ENCODE measurements around the gene TSPAN16. TPM values are rescaled to one million over a fixed set of nuclear protein-coding genes. Genes with fewer than 3 reads are reported as not detected.

TSPAN16 gene
- total RNA-seq, 2 donors from 2014 or later: 4.2 TPM; not detected in 1

GRCh38 chr19:11284515-11284914 is 11.4 kb upstream of the TSPAN16 start:
- Histone ChIP-seq H3K4me3 (no peak overlapping the region), H3K4me1 (replicated peaks) (no peaks in the 10 kb centered on the region), H3K36me3 (no peaks in the 10 kb centered on the region), H3K9me3 (no peaks in the 10 kb centered on the region), H3K27ac (no peak overlapping the region), H3K27me3 (replicated peaks; ENCODE audit: insufficient read depth) (no peaks in the 10 kb centered on the region)
- DNase-seq (ENCODE audit: low spot score): no peak
- TF ChIP-seq, protein P1, sequence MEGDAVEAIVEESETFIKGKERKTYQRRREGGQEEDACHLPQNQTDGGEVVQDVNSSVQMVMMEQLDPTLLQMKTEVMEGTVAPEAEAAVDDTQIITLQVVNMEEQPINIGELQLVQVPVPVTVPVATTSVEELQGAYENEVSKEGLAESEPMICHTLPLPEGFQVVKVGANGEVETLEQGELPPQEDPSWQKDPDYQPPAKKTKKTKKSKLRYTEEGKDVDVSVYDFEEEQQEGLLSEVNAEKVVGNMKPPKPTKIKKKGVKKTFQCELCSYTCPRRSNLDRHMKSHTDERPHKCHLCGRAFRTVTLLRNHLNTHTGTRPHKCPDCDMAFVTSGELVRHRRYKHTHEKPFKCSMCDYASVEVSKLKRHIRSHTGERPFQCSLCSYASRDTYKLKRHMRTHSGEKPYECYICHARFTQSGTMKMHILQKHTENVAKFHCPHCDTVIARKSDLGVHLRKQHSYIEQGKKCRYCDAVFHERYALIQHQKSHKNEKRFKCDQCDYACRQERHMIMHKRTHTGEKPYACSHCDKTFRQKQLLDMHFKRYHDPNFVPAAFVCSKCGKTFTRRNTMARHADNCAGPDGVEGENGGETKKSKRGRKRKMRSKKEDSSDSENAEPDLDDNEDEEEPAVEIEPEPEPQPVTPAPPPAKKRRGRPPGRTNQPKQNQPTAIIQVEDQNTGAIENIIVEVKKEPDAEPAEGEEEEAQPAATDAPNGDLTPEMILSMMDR (IDR thresholded peaks at IDR 0.05): no peak
- TF ChIP-seq POLR2AphosphoS5 (IDR thresholded peaks at IDR 0.05) (no peak), POLR2A (IDR thresholded peaks at IDR 0.05) (no peak)
- 50% methylated on average over 6 of the region's 6 CpGs for WGBS
- intact Hi-C loops (cut with DNase I): no loop called here

- Histone ChIP-seq H3K4me3 (no peak overlapping the region), H3K9me3 (no peaks in the 10 kb centered on the region), H3K4me1 (replicated peaks) (no peaks in the 10 kb centered on the region), H3K27me3 (replicated peaks; ENCODE audit: insufficient read depth) (no peaks in the 10 kb centered on the region), H3K36me3 (no peaks in the 10 kb centered on the region), H3K27ac (no peak overlapping the region)
- intact Hi-C loops (cut with DNase I): no loop called here
- TF ChIP-seq POLR2A (IDR thresholded peaks at IDR 0.05) (no peak), POLR2AphosphoS5 (IDR thresholded peaks at IDR 0.05) (no peak)
- TF ChIP-seq, protein P1 (IDR thresholded peaks at IDR 0.05): no peak
- WGBS: 61% methylated on average over 6 of the region's 6 CpGs
- DNase-seq (ENCODE audit: low spot score): no peak
Observed at GRCh38 chr19:11286312-11286974, 9.5 kb upstream of the TSPAN16 start.

- Histone ChIP-seq H3K4me3 (no peak overlapping the region), H3K27me3 (replicated peaks; ENCODE audit: insufficient read depth) (no peaks in the 10 kb centered on the region), H3K4me1 (replicated peaks) (no peaks in the 10 kb centered on the region), H3K36me3 (no peaks in the 10 kb centered on the region), H3K9me3 (no peaks in the 10 kb centered on the region), H3K27ac (no peak overlapping the region)
- intact Hi-C loops (cut with DNase I): no loop called here
- DNase-seq (ENCODE audit: low spot score): no peak
- WGBS: 78% methylated on average over 7 of the region's 7 CpGs
- TF ChIP-seq, protein P1 (IDR thresholded peaks at IDR 0.05): peak in 2 of 4 experiments; percentile 24 to 31
- TF ChIP-seq POLR2AphosphoS5 (IDR thresholded peaks at IDR 0.05): no peak
Observed at GRCh38 chr19:11288349-11288748, 7.6 kb upstream of the TSPAN16 start.

DNA sequence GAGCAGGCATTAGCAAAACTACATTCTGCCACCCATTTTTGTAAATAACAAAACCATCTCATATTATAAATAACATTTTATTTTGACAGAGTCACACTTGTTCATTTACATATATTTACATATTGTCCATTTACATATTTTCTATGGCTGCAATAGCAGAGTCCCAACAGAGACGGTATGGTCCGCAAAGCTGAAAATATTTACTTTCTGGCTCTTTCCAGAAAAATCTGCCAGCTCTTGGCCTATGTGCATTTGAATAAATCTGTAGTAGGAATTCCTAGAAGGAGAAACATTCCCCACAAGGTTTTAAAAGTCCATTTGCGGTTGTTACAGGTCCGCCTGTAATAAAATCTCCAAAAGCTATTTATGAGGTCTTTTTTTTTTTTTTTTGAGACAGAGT is 5.7 kb upstream of the TSPAN16 start:
- Histone ChIP-seq H3K4me1 (replicated peaks) (no peaks in the 10 kb centered on the region), H3K27me3 (replicated peaks; ENCODE audit: insufficient read depth) (no peaks in the 10 kb centered on the region), H3K27ac (no peak overlapping the region), H3K36me3 (no peaks in the 10 kb centered on the region), H3K4me3 (no peak overlapping the region), H3K9me3 (no peaks in the 10 kb centered on the region)
- TF ChIP-seq POLR2A (IDR thresholded peaks at IDR 0.05): no peak
- no peak for TF ChIP-seq POLR2AphosphoS5 (IDR thresholded peaks at IDR 0.05)
- TF ChIP-seq, protein P1 (IDR thresholded peaks at IDR 0.05): no peak
- DNase-seq (ENCODE audit: low spot score): no peak
- 46% methylated on average over 4 of the region's 4 CpGs for WGBS
- intact Hi-C loops (cut with DNase I): loop anchor here (5.0 to 10.0 kb wide), 3 partner anchors 157 to 295 kb away; partner anchors contain the start of gene ELAVL3

- H3K4me3 ChIP-seq: no peak overlapping the region
- WGBS: 94% methylated on average over 7 of the region's 7 CpGs
Observed at GRCh38 chr19:11291415-11291814, 4.5 kb upstream of the TSPAN16 start.

More at GRCh38 chr19:11291415-11291814, 4.5 kb upstream of the TSPAN16 start:
- Histone ChIP-seq H3K36me3 (no peaks in the 10 kb centered on the region), H3K27ac (no peak overlapping the region), H3K4me1 (replicated peaks) (no peaks in the 10 kb centered on the region), H3K9me3 (no peaks in the 10 kb centered on the region), H3K27me3 (replicated peaks; ENCODE audit: insufficient read depth) (no peaks in the 10 kb centered on the region)
- intact Hi-C loops (cut with DNase I): loop anchor here (5.0 to 10.0 kb wide), 3 partner anchors 156 to 293 kb away; partner anchors contain the start of gene ELAVL3
- TF ChIP-seq, protein P1 (IDR thresholded peaks at IDR 0.05): no peak
- TF ChIP-seq POLR2A (IDR thresholded peaks at IDR 0.05): no peak
- no peak for TF ChIP-seq POLR2AphosphoS5 (IDR thresholded peaks at IDR 0.05)
- DNase-seq (ENCODE audit: low spot score): no peak
